Activated CD8-positive, alpha-beta memory T cell treated with anti-CD3 and anti-CD28 coated beads, Interleukin-2, amount 50 U/mL, for 1 hour (primary cell): ENCODE measurements around the gene RNASE1.
"Not testable (repeated sequence)": the region's sequence is repeated elsewhere in the genome, so short reads cannot be mapped to it uniquely, and the experiment has no call there.

ENCODE experiments used
- DNase-seq: peaks from one replicate; pipeline ENCODE4 v3.0.0-alpha.2; 2020; ENCODE audit errors: extremely low read depth

Gene RNASE1

GRCh38 chr14:20802341-20803084, at the start of gene RNASE1:
Gene RNASE1 (minus strand): TSS chr14:20802844. CDS start chr14:20802068, 776 bp downstream.
- no peak for DNase-seq

- DNase-seq = no peak
These were observed 46.4 kb upstream of the RNASE1 start for GRCh38 chr14:20848955-20849570.

- no peak for DNase-seq
These were observed 45.8 kb upstream of the RNASE1 start for GRCh38 chr14:20848316-20848954.

- no peak for DNase-seq
These were observed 43.9 kb upstream of the RNASE1 start for GRCh38 chr14:20846560-20846959.

DNA sequence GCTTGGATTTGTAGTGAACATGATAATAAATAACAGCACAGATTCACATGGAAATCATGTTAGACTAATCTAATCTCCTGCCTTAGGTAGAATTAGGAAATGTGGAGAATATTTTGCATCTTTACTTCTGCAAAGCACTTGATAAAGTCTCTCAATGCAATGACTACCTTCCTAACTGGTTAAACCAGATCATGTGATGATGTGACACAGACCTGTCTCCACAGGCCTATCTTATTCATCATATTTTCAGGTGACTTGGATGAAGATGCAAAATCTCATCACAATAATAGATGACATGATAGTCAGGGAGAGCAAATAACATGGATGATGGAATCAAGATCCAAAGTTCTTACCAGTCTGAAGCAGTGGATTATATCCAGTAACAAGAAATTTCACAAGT, 38.5 kb upstream of the RNASE1 start:
- no peak for DNase-seq

- DNase-seq = no peak
These were observed 35.2 kb upstream of the RNASE1 start for GRCh38 chr14:20837831-20838230.

DNA sequence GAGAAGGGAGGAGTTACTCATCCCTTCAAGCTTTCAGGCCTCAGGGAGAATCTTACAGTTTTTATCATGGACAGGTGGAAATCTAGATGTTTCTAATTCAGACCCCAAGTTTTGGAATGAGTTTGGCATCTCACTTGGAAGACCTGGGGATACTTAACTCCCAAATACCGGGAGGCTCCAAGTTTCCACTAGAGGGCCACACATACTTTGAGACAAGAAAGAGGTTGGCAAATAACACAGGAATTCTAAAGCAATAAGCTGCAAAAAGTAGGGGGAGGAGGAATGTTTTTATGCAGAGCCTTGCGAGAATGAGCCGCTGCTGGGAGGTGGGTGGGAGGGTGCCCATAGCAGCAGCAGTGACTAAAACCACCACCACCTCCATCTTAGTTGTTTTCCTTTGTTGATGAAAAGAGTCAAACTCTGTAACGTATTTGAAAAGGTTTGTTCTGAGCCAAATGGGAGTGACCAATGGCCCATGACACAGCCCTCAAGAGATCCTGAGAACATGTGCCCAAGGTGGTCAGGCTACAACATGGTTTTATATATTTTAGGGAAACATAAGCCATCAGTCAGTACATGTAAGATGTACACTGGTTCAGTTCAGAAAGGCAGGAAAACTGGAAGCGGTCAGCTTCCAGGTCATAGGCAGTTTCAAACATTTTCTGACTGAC, 34.2 kb upstream of the RNASE1 start:
- DNase-seq = no peak

- DNase-seq = no peak
These were observed 32.3 kb upstream of the RNASE1 start for GRCh38 chr14:20834899-20835298.

GRCh38 chr14:20830831-20831230, 28.2 kb upstream of the RNASE1 start:
- DNase-seq = no peak

- DNase-seq = not testable (repeated sequence)
These were observed 25.5 kb upstream of the RNASE1 start for GRCh38 chr14:20828024-20828694.

- DNase-seq = no peak
These were observed 24.7 kb upstream of the RNASE1 start for GRCh38 chr14:20827326-20827725.

GRCh38 chr14:20826666-20827065, 24.0 kb upstream of the RNASE1 start:
- not testable (repeated sequence) for DNase-seq

DNA sequence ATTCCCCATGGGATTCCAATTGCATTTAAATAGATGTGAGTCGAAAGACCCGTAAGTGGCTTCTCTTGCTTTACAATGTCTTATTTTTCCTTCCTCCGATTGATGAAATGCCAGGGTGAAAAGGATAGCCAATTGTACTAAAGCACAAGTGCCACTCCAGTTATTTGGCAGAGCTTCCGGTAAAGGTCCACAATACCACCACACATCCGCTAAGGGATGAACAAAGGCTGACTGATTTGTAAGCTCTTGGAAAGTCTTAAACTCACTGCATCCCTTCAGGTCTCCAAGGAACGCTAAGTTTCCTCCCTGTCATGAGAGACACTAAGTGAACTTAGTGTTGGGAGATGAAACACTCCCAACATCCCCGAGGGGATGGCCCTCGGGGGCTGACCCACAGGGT, 21.2 kb upstream of the RNASE1 start:
- no peak for DNase-seq

GRCh38 chr14:20821521-20822108, 19.0 kb upstream of the RNASE1 start:
- DNase-seq = not testable (repeated sequence)

DNA sequence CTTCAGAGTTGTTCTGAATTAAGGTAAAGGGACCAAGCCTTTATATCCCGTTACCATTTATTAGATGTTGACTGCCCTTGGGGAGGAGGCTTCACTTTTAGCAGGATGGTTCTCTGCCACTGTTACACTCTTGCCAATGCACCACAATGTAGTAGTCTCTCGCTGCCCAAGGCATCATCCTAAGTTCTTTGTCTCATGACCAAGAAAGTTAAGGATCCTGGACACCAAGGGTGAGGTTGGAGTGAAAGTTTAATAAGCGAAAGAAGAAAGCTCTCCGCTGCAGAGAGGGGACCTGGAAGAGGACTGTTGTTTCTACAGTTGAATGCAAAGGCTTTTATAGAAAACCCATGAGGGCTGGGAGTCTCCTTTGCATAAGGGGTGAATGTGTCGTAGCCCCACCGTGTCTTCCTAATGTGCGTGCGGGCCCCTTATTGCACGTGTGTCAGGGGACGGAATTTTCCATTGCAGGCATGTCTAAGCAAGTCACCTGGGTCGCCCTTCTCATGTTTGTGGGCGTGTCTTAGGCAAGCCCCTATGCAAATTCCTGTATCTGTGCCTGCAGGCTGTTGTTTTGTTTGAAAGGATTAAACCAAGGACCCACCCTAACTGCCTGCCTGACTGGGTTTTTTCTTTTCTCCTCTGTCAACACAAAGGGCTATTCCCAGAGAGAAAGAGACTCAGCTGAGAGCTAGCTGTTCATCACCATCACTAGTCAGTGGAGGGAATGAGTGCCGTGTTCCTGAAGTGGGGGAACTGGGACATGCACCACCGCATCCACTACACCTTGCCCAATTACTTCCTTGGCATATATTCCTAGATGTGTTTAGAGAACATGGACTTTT, 17.6 kb upstream of the RNASE1 start:
- DNase-seq = no peak

DNA sequence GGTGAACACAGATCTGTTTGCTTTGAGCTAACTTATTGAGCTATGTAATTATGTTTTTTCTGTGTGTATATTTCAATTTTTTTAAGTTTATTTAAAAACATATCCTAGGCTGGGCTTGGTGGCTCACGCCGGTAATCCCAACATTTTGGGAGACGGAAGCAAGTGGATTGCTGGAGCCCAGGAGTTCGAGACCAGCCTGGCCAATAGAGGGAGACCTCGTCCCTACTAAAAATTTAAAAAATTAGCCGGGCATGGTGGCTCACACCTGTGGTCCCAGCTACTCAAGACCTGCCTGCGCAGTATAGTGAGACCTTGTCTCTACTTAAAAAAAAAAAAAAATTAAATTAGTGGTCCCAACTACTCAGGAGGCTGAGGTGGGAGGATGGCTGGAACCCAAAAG, 16.2 kb upstream of the RNASE1 start:
- DNase-seq = no peak

DNA sequence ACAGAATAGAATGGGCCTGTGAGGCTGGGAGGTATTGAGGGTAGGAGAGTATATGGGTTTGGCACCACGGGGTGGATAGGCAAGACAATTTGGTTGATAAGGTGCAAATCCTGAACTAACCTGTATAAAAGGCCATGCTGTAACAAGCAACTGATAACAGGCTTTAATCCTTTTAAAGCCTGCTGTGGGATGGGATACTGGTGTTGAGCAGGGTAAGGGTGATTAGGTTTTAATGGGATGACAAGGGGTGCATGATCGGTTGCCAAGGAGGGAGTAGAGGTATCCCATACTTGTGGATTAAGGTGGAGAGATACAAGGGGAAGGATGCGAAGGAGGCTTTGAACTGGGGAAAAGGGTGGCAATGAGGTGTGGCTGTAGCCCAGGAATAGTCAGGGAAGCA, 13.3 kb upstream of the RNASE1 start:
- not testable (repeated sequence) for DNase-seq

- DNase-seq = no peak
These were observed 9.6 kb upstream of the RNASE1 start for GRCh38 chr14:20811986-20812975.

GRCh38 chr14:20809917-20810316, 7.3 kb upstream of the RNASE1 start:
- no peak for DNase-seq

GRCh38 chr14:20808162-20808483, 5.5 kb upstream of the RNASE1 start:
- no peak for DNase-seq
